Measurements from ENCODE around the gene NDUFB2.

DNA sequence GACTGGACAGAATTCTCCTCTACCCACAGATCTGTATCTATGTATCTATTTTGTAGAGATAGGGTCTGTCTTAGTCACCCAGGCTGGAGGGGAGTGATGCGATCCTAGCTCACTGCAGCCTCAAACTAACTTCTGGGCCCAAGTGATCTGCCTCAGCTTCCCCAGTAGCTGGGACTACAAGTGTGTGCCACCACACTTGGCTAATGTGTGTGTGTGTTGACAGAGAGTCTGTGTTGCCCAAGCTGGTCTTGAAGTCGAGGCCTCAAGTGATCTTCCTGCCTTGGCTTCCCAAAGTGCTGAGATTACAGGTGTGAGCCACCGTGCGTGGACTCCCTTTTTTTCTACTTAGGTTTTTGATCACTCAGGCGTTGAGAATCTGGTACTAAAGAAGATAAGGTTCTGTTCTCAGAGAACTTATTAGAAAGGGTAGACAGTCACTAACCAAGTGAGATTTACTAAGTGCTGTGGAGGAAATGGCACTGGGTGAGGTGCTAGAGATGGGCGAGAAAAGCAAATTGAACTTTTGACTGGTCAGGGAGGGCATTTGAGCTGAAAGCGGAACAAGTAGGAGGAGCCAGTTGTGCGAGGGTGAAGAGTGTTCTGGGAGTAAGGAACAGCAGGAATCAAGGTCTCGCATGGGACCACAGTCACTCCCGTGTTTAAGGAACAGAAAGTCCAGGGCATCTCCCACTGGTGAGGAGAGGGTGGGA, 18.0 kb downstream of the NDUFB2 start:
- TF ChIP-seq JUN (IDR thresholded peaks at IDR 0.05; ENCODE audit: borderline replicate concordance, low read depth, low read length) (no peak), JUN (CRISPR knock-in tag; IDR thresholded peaks at IDR 0.05; ENCODE audit: borderline replicate concordance) (no peak), NFXL1 (CRISPR knock-in tag; IDR thresholded peaks at IDR 0.05) (no peak), SMAD1 (IDR thresholded peaks at IDR 0.05; ENCODE audit: low read depth, low read length, partially characterized antibody) (no peak), CTCFL (IDR thresholded peaks at IDR 0.05; ENCODE audit: borderline replicate concordance, insufficient read depth, low read depth, low read length, poor library complexity, severe bottlenecking) (no peak)

All from K562 (cell line).